ENCODE data around the gene OR8B8.

OR8B8 gene

GRCh38 chr11:124434699-124435098 lies 10.8 kb downstream of the OR8B8 start:
- Histone ChIP-seq H3K36me3 (no peaks in the 10 kb centered on the region), H3K9me3 (0 out of 2 replicates have a peak, but pooled peaks cover 3% of the 10 kb centered on the region), H3K27me3 (no peaks in the 10 kb centered on the region), H3K4me3 (ENCODE audit: low read depth, low read length) (no peak overlapping the region), H3K4me1 (no peaks in the 10 kb centered on the region)
- no peak for TF ChIP-seq CTCF (IDR thresholded peaks at IDR 0.05; ENCODE audit: low read depth, low read length)
- DNase-seq, result no peak

- Histone ChIP-seq H3K36me3 (no peaks in the 10 kb centered on the region), H3K9me3 (0 out of 2 replicates have a peak, but pooled peaks cover 3% of the 10 kb centered on the region), H3K27me3 (no peaks in the 10 kb centered on the region), H3K4me1 (no peaks in the 10 kb centered on the region), H3K4me3 (ENCODE audit: low read depth, low read length) (no peak overlapping the region)
- no peak for TF ChIP-seq CTCF (IDR thresholded peaks at IDR 0.05; ENCODE audit: low read depth, low read length)
- no peak for DNase-seq
Observed at GRCh38 chr11:124429599-124429998, 15.9 kb downstream of the OR8B8 start.

GRCh38 chr11:124424384-124424921 lies 21.0 kb downstream of the OR8B8 start, which contains the start of gene OR8B4:
Gene OR8B4 (minus strand): TSS chr11:124424871. CDS start chr11:124424871, 0 bp downstream.
- no peak for DNase-seq
- Histone ChIP-seq H3K4me1 (no peaks in the 10 kb centered on the region), H3K9me3 (no peaks in the 10 kb centered on the region), H3K36me3 (no peaks in the 10 kb centered on the region), H3K27me3 (no peaks in the 10 kb centered on the region), H3K4me3 (ENCODE audit: low read depth, low read length) (no peak within 1 kb of the TSS)
- no peak for TF ChIP-seq CTCF (IDR thresholded peaks at IDR 0.05; ENCODE audit: low read depth, low read length)

GRCh38 chr11:124421043-124421442 lies 24.5 kb downstream of the OR8B8 start:
- Histone ChIP-seq H3K4me1 (no peaks in the 10 kb centered on the region), H3K36me3 (no peaks in the 10 kb centered on the region), H3K9me3 (no peaks in the 10 kb centered on the region), H3K27me3 (no peaks in the 10 kb centered on the region), H3K4me3 (ENCODE audit: low read depth, low read length) (no peak overlapping the region)
- DNase-seq, result no peak
- no peak for TF ChIP-seq CTCF (IDR thresholded peaks at IDR 0.05; ENCODE audit: low read depth, low read length)

- Histone ChIP-seq H3K4me1 (no peaks in the 10 kb centered on the region), H3K9me3 (no peaks in the 10 kb centered on the region), H3K27me3 (peaks cover 39% of the 10 kb centered on the region), H3K4me3 (ENCODE audit: low read depth, low read length) (no peak overlapping the region), H3K36me3 (no peaks in the 10 kb centered on the region)
- DNase-seq, result no peak
- peak; percentile 61 for TF ChIP-seq CTCF (IDR thresholded peaks at IDR 0.05; ENCODE audit: low read depth, low read length)
Observed at GRCh38 chr11:124415356-124415923, 30.1 kb downstream of the OR8B8 start.

GRCh38 chr11:124409906-124410305 lies 35.6 kb downstream of the OR8B8 start:
- no peak for TF ChIP-seq CTCF (IDR thresholded peaks at IDR 0.05; ENCODE audit: low read depth, low read length)
- no peak for DNase-seq
- Histone ChIP-seq H3K27me3 (peaks cover 62% of the 10 kb centered on the region), H3K9me3 (no peaks in the 10 kb centered on the region), H3K4me1 (no peaks in the 10 kb centered on the region), H3K36me3 (no peaks in the 10 kb centered on the region), H3K4me3 (ENCODE audit: low read depth, low read length) (no peak overlapping the region)
